CD1c-positive myeloid dendritic cell (primary cell): ENCODE measurements around the gene GAPDHS.

Experiments used
- DNase-seq: peaks from one replicate; pipeline ENCODE4 v3.0.0-alpha.2; 2016; ENCODE audit errors: extremely low spot score

GAPDHS gene

DNA sequence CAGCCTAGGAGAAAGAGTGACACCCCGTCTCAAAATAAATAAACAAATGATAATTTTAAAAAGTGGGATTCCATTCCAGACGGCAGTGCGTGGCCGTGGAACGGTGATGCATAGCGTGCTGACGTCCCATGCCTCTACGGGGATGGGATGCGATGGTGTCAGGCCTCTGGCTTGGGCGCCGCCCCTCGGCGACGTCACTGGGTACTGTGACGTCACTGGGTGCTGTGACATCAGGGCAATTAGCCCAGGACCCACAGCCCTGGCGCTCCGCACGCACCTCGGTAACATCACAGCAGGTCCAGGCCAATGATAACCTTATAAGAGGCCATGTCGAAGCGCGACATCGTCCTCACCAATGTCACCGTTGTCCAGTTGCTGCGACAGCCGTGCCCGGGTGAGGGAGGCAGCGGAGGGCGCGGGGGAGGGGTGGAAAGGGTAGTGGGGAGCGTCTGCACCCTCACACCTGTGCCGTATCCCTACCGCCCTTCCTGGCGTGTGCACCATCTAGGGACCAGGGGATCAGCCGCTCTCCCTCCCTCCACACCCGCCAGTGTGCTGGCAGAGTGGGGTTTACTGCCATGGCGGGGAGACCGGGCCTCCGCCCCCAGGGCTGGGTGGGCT is at the start of gene GAPDHS:
GAPDHS (plus strand) TSS at position 256 of the 621 bp plus-strand sequence; CDS start at position 328, 72 bp downstream.
- no peak for DNase-seq

DNA sequence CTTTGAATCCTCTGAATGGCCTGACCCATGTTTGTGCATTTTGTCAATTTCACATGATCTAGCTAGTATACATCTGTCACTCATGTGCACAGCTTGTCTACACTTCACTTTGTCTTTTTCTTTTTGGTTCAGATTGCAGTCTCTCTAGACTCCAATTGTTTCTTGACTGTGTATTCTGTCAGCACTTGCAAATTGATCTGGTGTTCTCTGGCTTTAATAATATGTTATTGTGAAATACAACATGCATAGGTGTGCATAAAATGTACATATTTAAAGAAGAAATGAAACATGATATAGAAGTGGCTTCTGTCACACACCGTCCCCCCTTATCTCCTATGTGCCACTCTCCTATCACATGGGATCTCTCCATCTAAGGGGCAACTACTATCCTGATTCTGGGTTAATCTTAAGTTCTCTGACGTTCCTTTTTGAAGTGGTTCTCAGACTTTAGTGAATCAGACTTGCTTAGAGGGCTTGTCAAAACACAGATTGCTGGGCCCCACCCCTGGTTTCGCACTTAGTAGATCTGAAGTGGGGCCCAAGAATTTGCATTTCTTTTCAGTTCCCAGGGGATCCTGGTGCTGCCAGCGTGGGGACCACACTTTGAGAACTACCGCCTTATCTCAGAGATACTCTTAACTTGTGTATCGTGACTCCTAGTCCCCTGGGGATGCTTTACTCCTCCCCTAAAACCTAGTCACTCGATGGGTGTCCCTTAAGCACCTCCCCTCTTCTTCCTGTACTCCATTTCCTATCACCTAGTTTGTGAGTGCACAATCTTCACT is 48.8 kb upstream of the GAPDHS start:
- DNase-seq, result no peak

DNA sequence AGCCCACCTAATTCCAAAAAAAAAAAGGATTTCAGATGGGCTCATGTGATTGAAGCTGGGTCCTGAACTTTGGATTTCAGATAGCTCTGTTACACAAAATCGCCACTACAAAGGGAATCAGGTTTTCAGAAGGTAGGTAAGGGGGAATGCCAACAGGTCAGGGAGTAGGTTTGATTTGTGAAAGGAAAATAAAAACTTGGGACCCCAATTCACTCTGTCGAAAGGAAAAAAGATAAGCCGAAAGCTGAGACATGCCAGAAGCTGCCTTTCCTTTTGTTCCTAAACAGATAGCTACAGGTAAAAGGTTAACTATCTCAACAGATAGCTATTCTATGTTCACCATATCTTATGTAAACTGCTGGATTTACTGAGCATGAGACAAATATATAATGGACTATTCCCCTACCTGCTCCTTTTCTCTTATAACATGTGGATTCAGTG is 47.0 kb upstream of the GAPDHS start:
- no peak for DNase-seq

DNA sequence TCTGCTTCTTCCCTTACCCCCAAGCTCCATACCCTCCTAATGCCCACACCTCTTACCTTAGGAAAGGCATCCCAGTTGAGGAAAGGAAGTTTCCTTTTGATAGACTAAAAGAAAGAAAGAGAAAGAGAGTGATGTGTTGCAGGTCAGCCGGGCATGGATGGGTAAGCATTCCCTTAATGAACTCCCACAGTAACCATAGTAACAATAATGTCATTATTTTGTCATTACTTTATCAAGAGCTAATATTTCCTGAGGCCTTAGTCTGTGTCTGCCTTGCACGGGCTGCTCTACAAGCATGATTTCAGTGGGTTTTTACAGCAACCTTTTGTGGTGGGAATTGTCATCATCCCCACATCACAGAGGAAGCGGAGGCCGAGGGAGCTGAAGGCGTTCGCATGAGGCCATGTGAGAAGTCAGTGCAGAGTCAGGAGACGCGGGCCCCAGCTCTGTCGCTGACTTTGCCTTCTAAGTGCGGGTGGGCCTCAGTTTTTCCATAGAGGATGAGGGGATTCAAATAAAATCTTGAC is 45.5 kb upstream of the GAPDHS start:
- no peak for DNase-seq

DNA sequence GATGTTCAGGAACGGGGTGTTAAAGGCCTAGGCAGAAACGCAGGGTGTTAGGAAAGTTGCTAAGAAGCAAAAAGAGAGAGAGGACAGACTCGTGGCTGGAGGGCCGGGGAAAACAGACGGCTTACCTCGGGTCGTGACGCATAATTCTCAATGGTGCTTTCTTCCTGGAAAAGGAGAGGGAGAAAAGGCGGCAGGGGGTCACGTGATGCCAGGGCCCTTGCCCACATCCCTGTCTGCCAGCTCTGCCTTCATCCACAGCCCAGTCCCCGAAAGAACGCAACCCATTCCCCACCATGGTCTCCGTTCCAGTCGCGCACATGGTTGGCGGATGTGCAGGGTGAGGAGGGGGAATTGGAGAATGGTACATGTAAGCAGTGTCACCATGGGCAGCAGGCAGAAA is 44.6 kb upstream of the GAPDHS start:
- no peak for DNase-seq

DNA sequence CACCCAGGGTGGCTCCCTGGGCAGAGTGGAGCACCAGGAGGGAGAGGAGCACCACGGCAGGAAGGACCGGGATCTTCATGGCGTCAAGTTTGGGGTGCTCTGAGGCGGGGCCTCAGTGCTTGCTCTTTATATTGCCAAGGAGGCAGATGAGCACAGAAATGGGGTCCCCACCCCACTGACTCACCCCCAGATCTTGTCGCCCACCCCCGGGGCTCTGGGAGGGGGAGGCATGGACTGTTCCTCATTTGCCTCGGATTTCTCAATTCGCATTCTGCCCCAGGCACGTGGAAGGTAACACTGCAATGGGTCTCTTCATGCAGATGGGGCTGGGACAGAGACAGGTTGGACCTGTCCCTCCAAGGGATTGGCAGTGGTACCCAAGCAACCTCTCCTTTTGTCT is 42.9 kb upstream of the GAPDHS start, which contains the start of gene KRTDAP:
KRTDAP (minus strand) TSS at position 101 of the 400 bp plus-strand sequence; CDS start at position 79, 22 bp downstream.
- no peak for DNase-seq

DNA sequence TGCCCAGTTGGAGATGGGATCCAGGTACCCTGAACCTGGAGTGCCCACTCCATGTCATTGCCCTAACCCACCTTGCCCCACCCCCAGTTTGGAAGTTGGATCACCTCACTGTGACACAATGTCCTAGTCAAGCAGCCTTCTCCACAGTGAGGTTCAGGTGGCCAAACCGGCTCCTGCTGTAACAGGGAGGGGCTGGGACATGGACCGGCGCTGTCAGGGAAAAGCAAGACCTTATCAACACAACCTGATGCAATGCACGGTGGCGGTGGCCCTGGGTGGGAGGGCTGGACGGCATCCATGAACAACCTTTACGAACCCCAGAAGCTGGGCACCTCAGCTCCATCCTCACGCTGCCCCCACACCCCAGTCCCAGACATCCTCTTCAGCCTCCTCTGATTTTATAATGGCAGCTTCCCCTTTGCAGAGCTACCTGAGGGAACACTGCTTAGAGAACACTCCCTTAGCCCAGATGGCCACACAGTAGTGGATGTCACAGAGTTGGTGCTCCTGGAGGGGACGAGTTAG is 41.4 kb upstream of the GAPDHS start:
- DNase-seq, result no peak

DNA sequence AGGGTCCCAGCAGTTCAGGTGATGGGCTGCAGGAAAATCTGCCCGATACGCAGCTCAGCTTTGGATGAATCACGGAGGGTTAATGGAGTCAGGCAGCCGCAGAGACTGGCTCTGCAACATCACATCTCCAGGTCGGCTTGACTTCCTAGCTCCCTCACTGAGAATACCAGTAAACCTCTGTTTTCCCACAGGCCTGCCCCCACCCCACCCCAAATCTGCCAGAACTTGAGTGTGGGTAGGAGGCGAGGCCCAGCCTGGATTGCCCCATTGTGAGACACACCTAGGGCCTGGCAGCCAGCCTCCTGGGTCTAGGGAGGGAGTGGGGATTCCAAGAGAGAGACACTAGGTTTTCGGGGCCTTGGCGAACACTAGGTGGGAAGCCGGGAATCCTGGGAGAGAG is 39.3 kb upstream of the GAPDHS start:
- no peak for DNase-seq

DNA sequence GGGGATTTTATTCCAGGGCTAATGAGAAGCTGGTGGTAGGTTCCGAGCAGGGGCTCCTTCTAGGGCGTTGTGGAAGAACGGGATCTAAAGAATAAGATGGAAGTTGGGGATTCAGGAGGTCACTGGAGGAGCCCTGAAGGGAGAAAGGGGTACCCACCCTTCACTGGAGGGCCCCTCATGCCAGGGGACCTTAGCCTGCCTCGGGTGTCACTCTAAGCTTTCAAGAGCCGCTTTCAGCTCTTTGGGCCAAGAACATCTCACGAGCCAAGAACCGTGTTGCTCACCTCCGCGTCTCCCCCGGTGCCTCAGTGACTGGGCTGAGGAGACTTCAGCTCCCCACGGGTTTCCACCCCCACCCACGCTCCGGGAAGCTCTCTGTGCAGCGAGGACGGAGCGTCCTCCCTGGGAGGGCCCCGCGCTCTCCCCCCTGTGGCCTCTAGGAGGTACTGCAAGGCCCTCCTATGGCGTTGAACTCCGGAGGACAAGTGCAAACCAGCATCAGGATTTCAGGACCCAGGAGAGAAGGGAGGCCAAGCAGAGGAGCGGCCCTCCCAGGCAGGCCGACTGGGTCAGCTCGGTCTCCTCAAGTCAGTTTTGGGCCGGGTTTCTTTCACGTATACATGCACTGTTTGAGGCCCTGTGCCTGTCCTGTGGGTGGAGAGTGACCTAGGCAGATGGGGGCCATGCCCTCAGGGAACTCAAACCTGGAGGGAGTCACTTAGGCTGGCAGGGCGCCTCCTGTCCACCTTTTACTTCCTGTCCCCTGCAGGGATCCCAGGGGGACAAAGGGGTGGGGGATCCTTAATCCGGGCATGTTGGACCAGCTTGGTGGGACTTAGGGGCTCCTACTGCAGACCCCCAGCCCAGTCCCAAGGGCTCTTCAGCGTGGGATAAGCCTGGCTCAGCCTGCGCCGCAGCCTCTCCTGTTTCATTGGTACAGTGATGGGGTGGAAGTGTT is 37.9 kb upstream of the GAPDHS start:
- peak; percentile 89 for DNase-seq

DNA sequence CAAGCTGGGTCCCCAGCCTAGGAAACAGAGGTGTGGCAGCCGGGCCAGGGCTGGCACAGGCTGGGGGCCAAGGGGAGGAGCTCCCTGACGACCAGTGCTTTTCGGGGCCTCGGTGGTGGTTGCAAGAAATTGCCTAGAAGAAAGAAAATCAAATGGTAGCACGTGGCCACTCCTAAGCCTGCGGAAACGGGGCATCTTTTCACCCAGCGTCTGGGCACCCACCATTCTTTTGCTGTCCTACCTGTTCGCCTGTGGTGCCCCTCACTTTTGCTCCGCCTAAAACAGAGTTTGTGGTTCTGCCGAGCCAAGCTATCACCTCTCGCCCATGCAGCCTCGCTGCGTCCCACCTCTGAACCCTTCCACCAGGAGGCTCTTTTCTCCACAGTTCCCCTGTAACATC is 35.9 kb upstream of the GAPDHS start:
- DNase-seq, result no peak

DNA sequence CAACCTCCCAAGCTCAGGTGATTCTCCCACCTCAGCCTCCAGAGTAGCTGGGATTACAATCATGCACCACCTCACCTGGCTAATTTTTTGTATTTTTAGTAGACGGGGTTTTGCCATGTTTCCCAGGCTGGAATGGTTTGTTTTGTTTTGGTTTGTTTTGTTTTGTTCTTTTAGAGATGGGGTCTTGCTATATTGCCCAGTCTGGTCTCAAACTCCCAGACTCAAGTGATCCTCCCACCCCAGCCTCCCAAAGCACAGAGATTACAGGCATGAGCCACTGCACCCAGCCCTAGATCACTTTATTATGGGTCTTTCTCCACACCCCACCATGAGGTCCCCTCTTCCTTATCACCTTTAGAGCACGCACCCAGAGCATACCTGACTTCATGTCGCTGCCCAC is 35.0 kb upstream of the GAPDHS start:
- DNase-seq, result no peak

DNA sequence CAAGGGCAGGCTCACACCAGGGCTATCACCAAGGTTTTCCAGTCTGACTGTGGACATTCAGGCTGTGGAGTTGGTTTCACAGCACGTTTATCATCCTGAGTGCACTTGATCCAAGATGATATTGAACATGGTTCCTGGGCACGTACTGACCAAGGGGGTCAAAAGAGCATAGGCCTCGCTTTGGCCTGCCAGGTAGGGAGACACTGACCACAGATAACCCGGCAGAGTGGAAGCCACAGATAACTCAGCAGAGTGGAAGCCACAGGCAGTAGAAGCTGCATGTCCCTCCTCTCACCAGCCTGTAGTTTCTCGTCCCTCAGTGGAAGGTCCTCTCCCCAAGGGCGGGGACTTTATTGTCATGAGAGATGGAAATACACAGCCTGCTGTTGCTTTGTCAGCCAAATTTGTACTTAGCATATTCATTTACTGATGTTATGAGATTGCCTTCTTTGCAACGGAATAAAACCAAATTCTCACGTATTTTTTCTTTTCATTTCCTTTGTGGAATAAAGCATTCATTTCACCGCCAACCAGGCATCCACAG is 34.2 kb upstream of the GAPDHS start:
- no peak for DNase-seq

DNA sequence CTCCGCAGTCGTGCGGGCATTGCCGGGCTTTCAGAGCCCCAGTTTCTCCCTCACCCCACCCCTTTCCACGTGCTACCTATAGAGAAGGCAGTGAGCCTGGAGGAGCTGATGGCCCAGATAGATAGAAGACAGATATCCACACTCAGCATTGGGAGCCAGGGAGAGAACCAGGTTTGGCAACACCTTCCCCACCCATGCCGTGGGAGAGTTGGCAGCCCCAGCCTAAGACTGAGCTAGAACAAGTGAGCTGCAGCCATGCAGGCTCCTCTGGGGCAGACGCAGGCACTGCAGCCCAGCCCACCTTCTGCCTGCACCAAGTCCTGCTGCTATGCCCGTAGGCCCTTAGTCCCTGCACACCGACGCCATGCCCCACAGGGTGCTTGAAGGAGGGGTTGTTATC is 32.6 kb upstream of the GAPDHS start:
- no peak for DNase-seq

DNA sequence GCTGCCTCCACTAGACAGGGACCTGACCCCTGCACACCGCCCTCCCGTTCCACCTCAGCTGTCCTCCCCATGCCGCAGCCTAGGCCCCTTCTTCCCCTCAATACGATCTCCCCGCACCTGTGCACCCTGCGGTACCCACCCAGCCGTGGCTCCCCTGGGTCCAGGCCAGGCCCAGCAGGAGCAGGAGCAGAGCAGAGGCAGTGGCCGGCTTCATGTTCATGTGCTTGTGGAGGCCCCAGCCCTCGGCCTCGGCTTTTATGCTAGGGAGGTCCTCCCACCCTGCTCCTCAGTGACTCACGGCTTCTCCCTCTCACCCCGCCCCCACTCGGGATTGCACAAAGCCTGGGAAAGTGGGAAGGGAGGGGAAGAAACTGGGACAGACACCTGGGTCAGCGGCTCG is 31.6 kb upstream of the GAPDHS start:
- DNase-seq, result no peak

DNA sequence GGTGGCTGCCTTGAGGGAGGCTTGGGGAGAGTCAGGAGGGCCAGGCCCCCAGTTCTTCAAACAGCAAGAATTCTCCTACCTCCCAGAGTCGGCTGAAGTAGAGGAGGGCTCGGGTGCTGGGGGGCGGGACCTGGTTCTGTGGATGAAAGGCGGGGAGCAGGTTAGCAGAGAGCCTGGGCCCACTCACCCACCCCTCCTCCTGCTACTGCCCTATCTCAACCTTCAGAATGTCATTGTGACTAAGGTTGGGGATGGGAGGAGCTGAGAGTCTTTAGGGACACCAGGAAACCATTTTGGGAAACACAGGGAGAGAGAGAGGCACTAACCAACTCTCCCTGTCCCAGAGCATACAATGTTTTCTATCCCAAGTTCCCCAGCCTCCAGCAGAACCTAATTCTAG is 30.5 kb upstream of the GAPDHS start:
- no peak for DNase-seq

DNA sequence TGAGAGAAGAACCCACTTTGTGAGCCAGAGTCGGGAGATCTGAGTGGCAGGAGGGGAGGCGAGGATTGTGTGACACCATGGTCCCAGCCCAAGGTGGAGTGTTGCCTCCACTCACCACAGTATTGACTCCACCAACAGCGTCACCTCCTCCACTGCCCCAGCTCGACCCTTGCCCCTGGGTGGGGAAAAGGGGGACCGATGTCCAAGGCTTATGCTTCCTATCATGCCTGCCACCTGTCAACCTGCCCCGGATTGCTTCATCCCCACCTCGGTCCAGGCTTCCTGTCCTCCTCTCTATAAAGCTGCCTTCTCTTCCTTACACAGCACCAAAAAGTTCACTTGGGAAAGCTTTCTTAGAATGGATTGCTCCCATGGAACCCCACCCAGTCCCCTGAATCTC is 27.2 kb upstream of the GAPDHS start:
- no peak for DNase-seq

DNA sequence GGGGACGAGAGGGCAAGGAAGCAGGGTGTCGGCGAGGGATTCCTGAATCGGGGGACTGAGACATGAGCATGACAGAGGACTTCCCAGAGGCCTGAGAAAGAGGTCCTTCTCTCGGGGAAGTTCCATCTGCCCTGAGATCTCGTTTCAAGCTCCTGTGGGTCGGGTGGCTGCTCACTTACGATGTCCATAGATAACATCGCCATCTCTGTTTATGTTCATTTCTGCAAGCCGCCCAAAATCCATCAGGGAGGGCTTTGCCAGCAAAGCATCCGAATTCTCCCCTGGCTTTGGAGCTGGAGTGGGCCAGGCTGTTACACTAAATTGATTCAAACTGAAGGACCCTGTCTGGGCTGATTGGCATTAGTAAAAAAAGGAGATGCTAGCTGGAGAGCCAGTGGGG is 25.7 kb upstream of the GAPDHS start:
- no peak for DNase-seq

DNA sequence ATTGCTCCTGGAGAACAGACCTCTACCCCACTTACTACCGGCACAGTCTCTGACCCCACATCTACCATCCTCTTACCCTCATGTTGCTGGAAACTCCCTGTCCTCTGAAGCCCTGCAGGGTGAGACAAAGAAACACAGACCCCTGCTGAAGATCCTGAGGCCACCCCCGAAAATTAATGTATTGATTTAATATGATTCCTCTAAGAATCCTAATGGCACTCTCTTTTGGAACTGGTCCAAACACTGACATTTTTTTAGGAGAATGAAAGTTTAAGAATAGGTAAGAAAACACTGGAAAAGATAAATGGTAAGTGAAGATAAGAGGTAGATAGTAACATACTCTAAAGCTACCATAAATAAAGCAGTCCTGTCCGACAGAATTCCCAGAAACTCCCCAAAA is 25.1 kb upstream of the GAPDHS start:
- no peak for DNase-seq

DNA sequence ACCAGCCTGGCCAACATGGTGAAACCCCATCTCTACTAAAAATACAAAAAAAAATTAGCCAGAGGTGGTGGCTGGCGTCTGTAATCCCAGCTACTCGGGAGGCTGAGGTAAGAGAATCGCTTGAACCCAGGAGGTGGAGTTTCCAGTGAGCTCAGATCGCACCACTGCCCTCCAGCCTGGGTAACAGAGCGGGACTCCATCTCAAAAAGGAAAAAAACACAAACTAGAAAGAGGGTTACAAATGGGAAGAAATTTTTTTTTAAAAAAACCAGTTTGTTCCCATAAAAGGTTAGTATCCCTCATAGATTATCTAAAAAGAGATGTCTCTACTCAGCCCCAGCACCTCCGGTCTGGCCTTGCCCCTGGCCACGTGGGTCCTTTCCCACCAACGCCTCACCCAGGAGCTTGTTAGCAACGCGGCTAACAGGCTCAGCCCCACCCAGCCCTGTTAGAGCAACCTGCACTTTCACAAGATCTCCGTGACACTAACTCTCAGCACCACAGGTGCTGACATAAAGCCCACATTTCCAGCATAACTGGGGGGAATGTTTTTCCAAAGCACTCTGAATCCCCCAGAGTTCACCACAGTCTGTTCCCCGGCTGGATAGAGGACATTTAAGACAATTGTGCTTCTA is 24.1 kb upstream of the GAPDHS start:
- no peak for DNase-seq

DNA sequence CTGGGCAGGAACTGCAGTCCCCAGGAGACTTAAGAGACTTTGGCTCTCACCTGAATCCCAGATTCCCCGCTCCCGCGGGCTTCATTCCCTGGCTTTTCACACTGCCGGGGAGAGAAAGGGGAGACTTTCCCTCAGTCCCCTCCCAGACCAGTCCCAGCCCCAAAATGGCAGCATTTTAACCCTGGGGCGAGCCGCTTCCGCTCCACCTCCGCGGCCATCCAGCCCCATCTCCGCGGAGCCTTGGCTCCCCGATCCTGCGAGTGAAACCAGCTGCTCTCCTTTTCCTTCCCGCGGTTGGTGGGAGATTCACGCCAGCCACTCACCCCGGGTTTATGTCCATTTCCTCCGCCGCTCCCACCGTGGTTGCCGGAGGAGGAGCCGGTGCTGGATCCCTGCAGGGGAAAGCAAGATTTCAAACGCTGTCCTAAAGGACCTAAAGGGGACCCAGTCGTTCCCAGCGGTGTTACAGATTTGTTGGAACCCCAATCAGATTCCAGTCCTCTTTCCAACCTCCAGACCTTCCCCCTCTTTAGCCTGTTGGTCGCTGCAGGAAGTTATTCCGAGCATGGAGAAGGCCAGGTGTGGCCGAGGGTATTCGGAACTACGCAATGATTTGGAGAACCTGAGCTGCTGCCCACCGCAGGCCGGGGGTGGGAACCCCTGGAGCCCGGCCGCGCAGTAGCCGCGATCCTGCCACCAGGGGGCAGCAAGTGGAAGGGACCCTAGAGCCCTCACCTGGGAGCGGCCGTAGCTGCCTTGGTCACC is 23.2 kb upstream of the GAPDHS start:
- DNase-seq, result peak; percentile 62
